WTC11 (cell line): ENCODE data around the gene ZNF202. TPM values are rescaled to one million over a fixed set of nuclear protein-coding genes. Genes with fewer than 3 reads are reported as not detected.

Experiments
- ATAC-seq: fragments of 200-7000 bp; cut with Tn5 transposase; 2 replicates; pipeline ENCODE4 v1.10.0; 2021; ENCODE audit warnings: mild to moderate bottlenecking, moderate library complexity
- CTCF ChIA-PET: fragments of 300-600 bp; sonication (Branson Sonifier 250); formaldehyde crosslinking; loops from one replicate; lab custom pipeline; 2021; ENCODE audit warnings: antibody characterized with exemption; lab: Charles Lee
- POLR2A ChIA-PET: fragments of 350-600 bp; sonication (Branson Sonifier 250); formaldehyde crosslinking; loops from one replicate; lab custom pipeline; 2021; ENCODE audit warnings: antibody characterized with exemption; lab: Charles Lee
- DNase-seq: peaks from one replicate; pipeline ENCODE4 v3.0.0; 2021; ENCODE audit warnings: low spot score
- H3K27ac Mint-ChIP-seq: 2 replicates; pipeline ENCODE4 v1.8.0; 2021; ENCODE audit warnings: mixed read lengths
- H3K27me3 Mint-ChIP-seq: 2 replicates; pipeline ENCODE4 v1.8.0; 2021; ENCODE audit warnings: low read depth, mild to moderate bottlenecking, moderate library complexity, mixed read lengths
- H3K36me3 Mint-ChIP-seq: 2 replicates; pipeline ENCODE4 v1.8.0; 2021; ENCODE audit warnings: mixed read lengths
- H3K4me1 Mint-ChIP-seq: 2 replicates; pipeline ENCODE4 v1.8.0; 2022; ENCODE audit warnings: mixed read lengths
- H3K4me3 Mint-ChIP-seq: 2 replicates; pipeline ENCODE4 v1.8.0; 2021; ENCODE audit warnings: mild to moderate bottlenecking, moderate library complexity, mixed read lengths
- H3K9me3 Mint-ChIP-seq: 2 replicates; pipeline ENCODE4 v1.8.0; 2021; ENCODE audit warnings: mixed read lengths
- ATF1 ChIP-seq: sonication (generic); formaldehyde crosslinking; IDR thresholded peaks from 2 replicates; pipeline ENCODE4 v1.8.1; 2023; ENCODE audit warnings: mild to moderate bottlenecking, moderate library complexity, missing genetic modification reagents
- ETV6 ChIP-seq: sonication (generic); formaldehyde crosslinking; IDR thresholded peaks from 2 replicates; pipeline ENCODE4 v1.8.1; 2022; ENCODE audit warnings: mild to moderate bottlenecking, missing genetic modification reagents
- FOXK1 ChIP-seq: sonication (generic); formaldehyde crosslinking; IDR thresholded peaks from 2 replicates; pipeline ENCODE4 v1.8.0; 2022; ENCODE audit warnings: mild to moderate bottlenecking, moderate library complexity, missing genetic modification reagents
- FOXP1 ChIP-seq: sonication (generic); formaldehyde crosslinking; IDR thresholded peaks from 2 replicates; pipeline ENCODE4 v1.8.0; 2022; ENCODE audit warnings: missing genetic modification reagents, mild to moderate bottlenecking, moderate library complexity, borderline replicate concordance
- GTF2I ChIP-seq: fragments of 250-450 bp; sonication (Bioruptor Pico); conservative IDR thresholded peaks from 2 replicates; pipeline ENCODE4 v1.4.0; 2021; ENCODE audit warnings: mild to moderate bottlenecking
- JUN ChIP-seq: sonication (generic); formaldehyde crosslinking; IDR thresholded peaks from 2 replicates; pipeline ENCODE4 v1.8.0; 2023; ENCODE audit warnings: mild to moderate bottlenecking, missing genetic modification reagents
- MYBL2 ChIP-seq: sonication (generic); formaldehyde crosslinking; IDR thresholded peaks from 2 replicates; pipeline ENCODE4 v1.8.1; 2023; ENCODE audit warnings: mild to moderate bottlenecking, moderate library complexity, missing genetic modification reagents
- NR1H2 ChIP-seq: sonication (generic); formaldehyde crosslinking; IDR thresholded peaks from 2 replicates; pipeline ENCODE4 v1.9.0; 2021; ENCODE audit warnings: mild to moderate bottlenecking, moderate library complexity, missing genetic modification reagents
- NR3C1 ChIP-seq: sonication (generic); formaldehyde crosslinking; conservative IDR thresholded peaks from 2 replicates; pipeline ENCODE4 v1.8.1; 2023; ENCODE audit warnings: low read depth, mild to moderate bottlenecking, missing genetic modification reagents
- SP1 ChIP-seq: sonication (generic); formaldehyde crosslinking; conservative IDR thresholded peaks from 2 replicates; pipeline ENCODE4 v1.8.1; 2022; ENCODE audit warnings: missing genetic modification reagents
- TEAD1 ChIP-seq: sonication (generic); formaldehyde crosslinking; IDR thresholded peaks from 2 replicates; pipeline ENCODE4 v1.8.0; 2022; ENCODE audit warnings: mild to moderate bottlenecking, missing genetic modification reagents
- ZNF671 ChIP-seq: fragments of 250-450 bp; sonication (Bioruptor Pico); IDR thresholded peaks from 2 replicates; pipeline ENCODE4 v1.8.0; 2021; ENCODE audit warnings: mild to moderate bottlenecking
- total RNA-seq: library from RNA; stranded (reverse); gene quantifications from 3 replicates; pipeline ENCODE4 v1.2.3, GENCODE V29; 2021
- TF ChIP-seq, protein P1 (sequence below): sonication (generic); formaldehyde crosslinking; IDR thresholded peaks from 2 replicates; pipeline ENCODE4 v1.8.0; 2022; ENCODE audit warnings: mild to moderate bottlenecking, missing genetic modification reagents
- TF ChIP-seq, protein P2 (sequence below): sonication (generic); formaldehyde crosslinking; IDR thresholded peaks from 2 replicates; pipeline ENCODE4 v1.8.0; 2022; ENCODE audit warnings: mild to moderate bottlenecking, missing genetic modification reagents
- TF ChIP-seq, protein P3 (sequence below): sonication (generic); formaldehyde crosslinking; IDR thresholded peaks from 2 replicates; pipeline ENCODE4 v1.8.0; 2022; ENCODE audit warnings: mild to moderate bottlenecking, missing genetic modification reagents
- TF ChIP-seq, protein P4 (sequence below): sonication (generic); formaldehyde crosslinking; IDR thresholded peaks from 2 replicates; pipeline ENCODE4 v1.8.1; 2023; ENCODE audit warnings: mild to moderate bottlenecking, missing genetic modification reagents
- TF ChIP-seq, protein P5 (sequence below): sonication (generic); formaldehyde crosslinking; IDR thresholded peaks from 2 replicates; pipeline ENCODE4 v1.8.1; 2022; ENCODE audit warnings: mild to moderate bottlenecking, missing genetic modification reagents, moderate library complexity, borderline replicate concordance
- TF ChIP-seq, protein P6 (sequence below): sonication (generic); formaldehyde crosslinking; IDR thresholded peaks from 2 replicates; pipeline ENCODE4 v1.8.1; 2022; ENCODE audit warnings: low read depth, mild to moderate bottlenecking, moderate library complexity, missing genetic modification reagents, borderline replicate concordance

Gene ZNF202
- total RNA-seq, 1 experiment from 2014 or later = 29.9 TPM

DNA sequence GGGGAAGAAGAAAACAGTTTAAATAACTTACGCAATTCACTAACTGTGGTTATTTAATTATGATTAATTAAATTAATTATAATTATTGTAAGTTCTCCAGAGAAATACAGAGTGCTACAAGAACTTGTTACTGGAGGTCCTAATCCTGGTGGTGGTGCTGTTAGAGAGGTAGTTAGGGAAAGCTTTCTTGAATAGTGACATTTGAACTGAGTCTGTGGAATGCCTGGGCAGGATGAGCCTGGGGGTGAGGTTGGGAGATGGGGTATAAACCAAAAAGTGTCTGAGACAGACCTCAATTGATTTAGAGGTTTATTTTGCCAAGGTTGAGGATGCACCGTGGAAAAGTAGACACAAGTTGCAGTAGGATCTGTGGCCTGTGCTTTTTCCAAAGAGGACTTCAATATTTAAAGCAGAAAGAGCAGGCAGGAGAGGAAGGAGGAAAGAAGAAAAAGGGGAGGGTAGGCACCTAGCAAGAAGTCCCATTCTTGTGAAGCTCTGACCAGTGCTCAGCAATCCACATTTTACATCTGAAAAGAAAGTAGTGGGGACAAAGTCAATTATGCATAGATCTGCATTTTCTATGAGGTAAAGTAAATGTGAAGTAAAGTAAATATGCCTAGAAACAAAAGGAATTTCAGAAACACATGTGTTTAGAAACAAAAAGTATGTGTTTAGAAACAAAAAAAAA lies 4.4 kb upstream of the ZNF202 start (continued):
- TF ChIP-seq, protein P1, sequence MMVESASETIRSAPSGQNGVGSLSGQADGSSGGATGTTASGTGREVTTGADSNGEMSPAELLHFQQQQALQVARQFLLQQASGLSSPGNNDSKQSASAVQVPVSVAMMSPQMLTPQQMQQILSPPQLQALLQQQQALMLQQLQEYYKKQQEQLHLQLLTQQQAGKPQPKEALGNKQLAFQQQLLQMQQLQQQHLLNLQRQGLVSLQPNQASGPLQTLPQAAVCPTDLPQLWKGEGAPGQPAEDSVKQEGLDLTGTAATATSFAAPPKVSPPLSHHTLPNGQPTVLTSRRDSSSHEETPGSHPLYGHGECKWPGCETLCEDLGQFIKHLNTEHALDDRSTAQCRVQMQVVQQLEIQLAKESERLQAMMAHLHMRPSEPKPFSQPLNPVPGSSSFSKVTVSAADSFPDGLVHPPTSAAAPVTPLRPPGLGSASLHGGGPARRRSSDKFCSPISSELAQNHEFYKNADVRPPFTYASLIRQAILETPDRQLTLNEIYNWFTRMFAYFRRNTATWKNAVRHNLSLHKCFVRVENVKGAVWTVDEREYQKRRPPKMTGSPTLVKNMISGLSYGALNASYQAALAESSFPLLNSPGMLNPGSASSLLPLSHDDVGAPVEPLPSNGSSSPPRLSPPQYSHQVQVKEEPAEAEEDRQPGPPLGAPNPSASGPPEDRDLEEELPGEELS (CRISPR knock-in tag) = peak; percentile 24; the same call in 1 of the 2 replicates
- TF ChIP-seq, all 79 proteins: peak for 2

DNA sequence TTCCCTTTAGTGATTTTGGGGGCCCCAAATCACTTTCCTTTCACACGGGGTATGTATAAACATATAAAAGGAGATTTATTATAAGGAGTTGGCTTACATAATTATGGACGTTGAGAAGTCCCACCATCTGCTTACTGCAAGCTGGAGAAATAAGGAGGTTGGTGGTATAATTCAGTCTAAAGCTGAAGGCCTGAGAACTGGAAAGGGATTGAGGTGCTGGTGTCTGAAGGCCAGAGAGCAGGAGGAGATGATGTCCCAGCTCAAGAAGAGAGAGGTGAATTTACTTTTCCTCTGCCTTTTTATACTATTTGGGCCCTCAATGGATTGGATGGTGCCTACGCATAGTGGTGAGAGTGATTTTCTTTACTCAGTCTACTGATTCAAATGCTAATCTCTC lies 1.3 kb upstream of the ZNF202 start:
- H3K9me3 Mint-ChIP-seq = peaks cover 17% of the 10 kb centered on the region
- peak overlapping the region; percentile 79 for H3K4me3 Mint-ChIP-seq
- peaks cover 61% of the 10 kb centered on the region for H3K4me1 Mint-ChIP-seq
- DNase-seq = no peak
- peak overlapping the region; percentile 95 for H3K27ac Mint-ChIP-seq
- ATAC-seq = peak; percentile 22
- peaks cover 31% of the 10 kb centered on the region for H3K36me3 Mint-ChIP-seq
- TF ChIP-seq NR1H2 (no peak), MYBL2 (CRISPR knock-in tag) (0 out of 2 replicates have a peak, but pooled peaks have one; percentile 11)
- ChIA-PET POLR2A (interaction anchor here (1.0 kb wide), 1 partner anchor 33 kb away, joined by 5 read pairs; no protein-coding TSS in a partner anchor), CTCF (interaction anchor here (0.7 kb wide), 2 partner anchors 324 to 1540 kb away, joined by 3 read pairs; no protein-coding TSS in a partner anchor)
- H3K27me3 Mint-ChIP-seq = no peaks in the 10 kb centered on the region

DNA sequence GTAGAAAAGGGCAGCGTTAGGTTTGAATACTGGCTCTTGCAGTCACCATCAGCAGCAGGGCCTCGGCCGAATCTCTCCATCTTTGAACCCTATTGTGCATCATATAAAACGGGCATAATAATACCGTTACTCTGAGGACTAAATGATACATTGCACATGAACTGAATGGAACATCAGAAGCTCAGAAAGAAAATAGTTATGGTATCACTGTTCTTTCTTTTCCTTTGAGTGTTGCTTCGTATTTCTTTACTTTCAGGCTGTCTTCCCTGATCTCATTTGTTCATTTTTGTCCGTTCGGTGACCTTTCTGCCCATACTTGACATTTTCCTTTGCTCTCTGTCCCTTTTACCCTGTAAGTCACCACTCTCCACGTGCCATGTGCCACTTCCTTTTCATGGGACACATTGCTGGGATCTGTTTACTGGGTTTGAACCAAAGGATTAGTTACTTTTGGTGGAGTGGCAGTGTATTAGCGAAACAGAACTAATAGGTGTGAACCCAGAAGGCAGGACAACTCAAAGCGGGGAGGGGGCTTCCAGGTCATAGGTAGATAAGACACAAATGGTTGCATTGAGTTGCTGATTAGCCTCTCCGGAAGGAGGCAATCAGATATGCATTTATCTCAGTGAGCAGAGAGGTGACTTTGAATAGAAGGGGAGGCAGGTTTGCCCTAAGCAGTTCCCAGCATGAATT lies 717 bp upstream of the ZNF202 start:
- peak overlapping the region; percentile 95 for H3K27ac Mint-ChIP-seq
- peaks cover 33% of the 10 kb centered on the region for H3K36me3 Mint-ChIP-seq
- POLR2A ChIA-PET = interaction anchor here (1.0 kb wide), 1 partner anchor 33 kb away, joined by 5 read pairs; no protein-coding TSS in a partner anchor
- H3K9me3 Mint-ChIP-seq = peaks cover 20% of the 10 kb centered on the region
- DNase-seq (no peak), ATAC-seq (peak; percentile 38)
- H3K27me3 Mint-ChIP-seq = no peaks in the 10 kb centered on the region; the same call in 1 of the 2 replicates
- CTCF ChIA-PET = interaction anchor here (0.7 to 1.5 kb wide), 3 partner anchors 31 to 1540 kb away, joined by 3 to 6 read pairs (median 3); no protein-coding TSS in a partner anchor
- H3K4me1 Mint-ChIP-seq = peaks cover 57% of the 10 kb centered on the region
- peak overlapping the region; percentile 79 for H3K4me3 Mint-ChIP-seq
- TF ChIP-seq ATF1 (CRISPR knock-in tag) (no peak), FOXP1 (CRISPR knock-in tag) (peak; percentile 19; the same call in 1 of the 2 replicates), ZNF671 (CRISPR knock-in tag) (no peak), MYBL2 (CRISPR knock-in tag) (0 out of 2 replicates have a peak, but pooled peaks have one; percentile 64), GTF2I (CRISPR knock-in tag) (no peak), SP1 (CRISPR knock-in tag) (peak; percentile 32; the same call in 1 of the 2 replicates), FOXK1 (CRISPR knock-in tag) (peak; percentile 76), TEAD1 (CRISPR knock-in tag) (peak; percentile 82; the same call in 1 of the 2 replicates), JUN (CRISPR knock-in tag) (no peak; the same call in 1 of the 2 replicates), NR3C1 (CRISPR knock-in tag) (no peak), ETV6 (peak; percentile 76)
- TF ChIP-seq, protein P2, sequence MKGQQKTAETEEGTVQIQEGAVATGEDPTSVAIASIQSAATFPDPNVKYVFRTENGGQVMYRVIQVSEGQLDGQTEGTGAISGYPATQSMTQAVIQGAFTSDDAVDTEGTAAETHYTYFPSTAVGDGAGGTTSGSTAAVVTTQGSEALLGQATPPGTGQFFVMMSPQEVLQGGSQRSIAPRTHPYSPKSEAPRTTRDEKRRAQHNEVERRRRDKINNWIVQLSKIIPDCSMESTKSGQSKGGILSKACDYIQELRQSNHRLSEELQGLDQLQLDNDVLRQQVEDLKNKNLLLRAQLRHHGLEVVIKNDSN (CRISPR knock-in tag) = peak; percentile 28; the same call in 1 of the 2 replicates
- TF ChIP-seq, protein P1 (CRISPR knock-in tag) = peak; percentile 74; the same call in 1 of the 2 replicates
- TF ChIP-seq, protein P3, sequence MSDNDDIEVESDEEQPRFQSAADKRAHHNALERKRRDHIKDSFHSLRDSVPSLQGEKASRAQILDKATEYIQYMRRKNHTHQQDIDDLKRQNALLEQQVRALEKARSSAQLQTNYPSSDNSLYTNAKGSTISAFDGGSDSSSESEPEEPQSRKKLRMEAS (CRISPR knock-in tag) = peak; percentile 54
- TF ChIP-seq, protein P4, sequence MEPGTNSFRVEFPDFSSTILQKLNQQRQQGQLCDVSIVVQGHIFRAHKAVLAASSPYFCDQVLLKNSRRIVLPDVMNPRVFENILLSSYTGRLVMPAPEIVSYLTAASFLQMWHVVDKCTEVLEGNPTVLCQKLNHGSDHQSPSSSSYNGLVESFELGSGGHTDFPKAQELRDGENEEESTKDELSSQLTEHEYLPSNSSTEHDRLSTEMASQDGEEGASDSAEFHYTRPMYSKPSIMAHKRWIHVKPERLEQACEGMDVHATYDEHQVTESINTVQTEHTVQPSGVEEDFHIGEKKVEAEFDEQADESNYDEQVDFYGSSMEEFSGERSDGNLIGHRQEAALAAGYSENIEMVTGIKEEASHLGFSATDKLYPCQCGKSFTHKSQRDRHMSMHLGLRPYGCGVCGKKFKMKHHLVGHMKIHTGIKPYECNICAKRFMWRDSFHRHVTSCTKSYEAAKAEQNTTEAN (CRISPR knock-in tag) = peak; percentile 80; the same call in 1 of the 2 replicates
- TF ChIP-seq, protein P5, sequence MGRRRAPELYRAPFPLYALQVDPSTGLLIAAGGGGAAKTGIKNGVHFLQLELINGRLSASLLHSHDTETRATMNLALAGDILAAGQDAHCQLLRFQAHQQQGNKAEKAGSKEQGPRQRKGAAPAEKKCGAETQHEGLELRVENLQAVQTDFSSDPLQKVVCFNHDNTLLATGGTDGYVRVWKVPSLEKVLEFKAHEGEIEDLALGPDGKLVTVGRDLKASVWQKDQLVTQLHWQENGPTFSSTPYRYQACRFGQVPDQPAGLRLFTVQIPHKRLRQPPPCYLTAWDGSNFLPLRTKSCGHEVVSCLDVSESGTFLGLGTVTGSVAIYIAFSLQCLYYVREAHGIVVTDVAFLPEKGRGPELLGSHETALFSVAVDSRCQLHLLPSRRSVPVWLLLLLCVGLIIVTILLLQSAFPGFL (CRISPR knock-in tag) = no peak
- TF ChIP-seq, protein P6, sequence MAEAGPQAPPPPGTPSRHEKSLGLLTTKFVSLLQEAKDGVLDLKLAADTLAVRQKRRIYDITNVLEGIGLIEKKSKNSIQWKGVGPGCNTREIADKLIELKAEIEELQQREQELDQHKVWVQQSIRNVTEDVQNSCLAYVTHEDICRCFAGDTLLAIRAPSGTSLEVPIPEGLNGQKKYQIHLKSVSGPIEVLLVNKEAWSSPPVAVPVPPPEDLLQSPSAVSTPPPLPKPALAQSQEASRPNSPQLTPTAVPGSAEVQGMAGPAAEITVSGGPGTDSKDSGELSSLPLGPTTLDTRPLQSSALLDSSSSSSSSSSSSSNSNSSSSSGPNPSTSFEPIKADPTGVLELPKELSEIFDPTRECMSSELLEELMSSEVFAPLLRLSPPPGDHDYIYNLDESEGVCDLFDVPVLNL = no peak
